AG08396 (cell line): ENCODE measurements around the gene SMPD3.
"Not testable (repeated sequence)": the region's sequence is repeated elsewhere in the genome, so short reads cannot be mapped to it uniquely, and the experiment has no call there.

Source experiments
- DNase-seq: peaks from one replicate; pipeline ENCODE4 v3.0.0; 2012; ENCODE audit warnings: low spot score, mixed read lengths

The SMPD3 gene

GRCh38 chr16:68448360-68448970, at the start of gene SMPD3:
TSS of gene SMPD3 (minus strand) at chr16:68448508. CDS start at chr16:68372181, 76,327 bp downstream.
- peak; percentile 97 for DNase-seq

- DNase-seq = no peak
These were observed 48.4 kb upstream of the SMPD3 start for GRCh38 chr16:68496689-68497088.

GRCh38 chr16:68494261-68494660, 46.0 kb upstream of the SMPD3 start:
- DNase-seq = not testable (repeated sequence)

GRCh38 chr16:68493412-68494070, 45.2 kb upstream of the SMPD3 start:
- no peak for DNase-seq

- DNase-seq = no peak
These were observed 44.5 kb upstream of the SMPD3 start for GRCh38 chr16:68492543-68493411.

- DNase-seq = no peak
These were observed 43.8 kb upstream of the SMPD3 start for GRCh38 chr16:68492151-68492542.

GRCh38 chr16:68491576-68491950, 43.3 kb upstream of the SMPD3 start:
- DNase-seq = no peak

- DNase-seq = peak; percentile 60
These were observed 42.7 kb upstream of the SMPD3 start for GRCh38 chr16:68490829-68491575.

GRCh38 chr16:68490358-68490757, 42.0 kb upstream of the SMPD3 start:
- no peak for DNase-seq

- no peak for DNase-seq
These were observed 40.2 kb upstream of the SMPD3 start for GRCh38 chr16:68488554-68488953.

GRCh38 chr16:68487669-68488068, 39.4 kb upstream of the SMPD3 start:
- DNase-seq = no peak

- no peak for DNase-seq
These were observed 38.9 kb upstream of the SMPD3 start for GRCh38 chr16:68487203-68487514.

GRCh38 chr16:68486502-68487202, 38.3 kb upstream of the SMPD3 start:
- no peak for DNase-seq

- no peak for DNase-seq
These were observed 33.3 kb upstream of the SMPD3 start for GRCh38 chr16:68481636-68482035.

- DNase-seq = no peak
These were observed 32.0 kb upstream of the SMPD3 start for GRCh38 chr16:68480084-68480995.

GRCh38 chr16:68479271-68479670, 31.0 kb upstream of the SMPD3 start:
- DNase-seq = no peak

GRCh38 chr16:68478526-68479250, 30.4 kb upstream of the SMPD3 start:
- no peak for DNase-seq

GRCh38 chr16:68475071-68475470, 26.8 kb upstream of the SMPD3 start:
- no peak for DNase-seq

GRCh38 chr16:68473358-68474070, 25.2 kb upstream of the SMPD3 start:
- no peak for DNase-seq
